NCI-H2171 treated with DMSO at 0.1 percent for 48 hours (cell line): ENCODE data around the gene TTYH1.

Experiments
- DNase-seq: peaks from one replicate; lab custom pipeline; 2025; lab: John Stamatoyannopoulos, UW

Gene TTYH1

GRCh38 chr19:54392105-54392504 is 23.2 kb upstream of the TTYH1 start:
- no peak for DNase-seq

GRCh38 chr19:54393381-54393780 is 21.9 kb upstream of the TTYH1 start:
- DNase-seq = no peak

- DNase-seq = no peak
Measured at GRCh38 chr19:54395685-54396084, 19.6 kb upstream of the TTYH1 start.

GRCh38 chr19:54399189-54399588 is 16.1 kb upstream of the TTYH1 start:
- no peak for DNase-seq

- no peak for DNase-seq
Measured at GRCh38 chr19:54400913-54401312, 14.4 kb upstream of the TTYH1 start.

- DNase-seq = no peak
Measured at GRCh38 chr19:54403054-54403453, 12.2 kb upstream of the TTYH1 start.

- no peak for DNase-seq
Measured at GRCh38 chr19:54405628-54406027, 9.6 kb upstream of the TTYH1 start.

GRCh38 chr19:54407780-54408179 is 7.5 kb upstream of the TTYH1 start:
- DNase-seq = no peak

- no peak for DNase-seq
Measured at GRCh38 chr19:54408456-54409026, 6.7 kb upstream of the TTYH1 start.

- DNase-seq = no peak
Measured at GRCh38 chr19:54411033-54411432, 4.2 kb upstream of the TTYH1 start.

GRCh38 chr19:54412877-54413276 is 2.4 kb upstream of the TTYH1 start:
- DNase-seq = no peak

- DNase-seq = no peak
Measured at GRCh38 chr19:54414156-54414555, 1.1 kb upstream of the TTYH1 start.

- DNase-seq = no peak
Measured at GRCh38 chr19:54415901-54416673, 823 bp downstream of the TTYH1 start.

GRCh38 chr19:54416695-54417491 is 1.6 kb downstream of the TTYH1 start:
- no peak for DNase-seq

- no peak for DNase-seq
Measured at GRCh38 chr19:54418030-54418929, 3.0 kb downstream of the TTYH1 start.

- no peak for DNase-seq
Measured at GRCh38 chr19:54418930-54419800, 3.9 kb downstream of the TTYH1 start.

GRCh38 chr19:54420068-54420382 is 4.8 kb downstream of the TTYH1 start:
- DNase-seq = no peak

GRCh38 chr19:54420383-54421168 is 5.3 kb downstream of the TTYH1 start:
- no peak for DNase-seq

- DNase-seq = no peak
Measured at GRCh38 chr19:54421169-54421516, 5.9 kb downstream of the TTYH1 start.

- no peak for DNase-seq
Measured at GRCh38 chr19:54421521-54421920, 6.3 kb downstream of the TTYH1 start.
